HL-60 (cell line): ENCODE results near the gene LRBA.

ENCODE experiments used
- DNase-seq, 2 experiments: peaks; one replicate each; pipeline ENCODE4 v3.0.0-alpha.2; 2010 to 2020; ENCODE audit warnings: low read depth in 1 of 2, low spot score in 1 of 2
- H3K27ac ChIP-seq: fragments of 250-450 bp; sonication (Bioruptor Pico); replicated peaks from 2 replicates; pipeline ENCODE4 v1.5.1; 2020; ENCODE audit warnings: mild to moderate bottlenecking, moderate library complexity
- H3K27me3 ChIP-seq: fragments of 250-450 bp; sonication (Bioruptor Pico); 2 replicates; pipeline ENCODE4 v1.5.1; 2021; ENCODE audit warnings: mild to moderate bottlenecking, moderate library complexity; ENCODE audit not compliant: insufficient read depth, poor library complexity, severe bottlenecking
- H3K4me3 ChIP-seq: replicated peaks from 2 replicates; pipeline ENCODE4 v1.5.1; 2011; ENCODE audit warnings: mild to moderate bottlenecking, control low read depth, low read length; ENCODE audit not compliant: insufficient read depth
- GABPA ChIP-seq: IDR thresholded peaks from 2 replicates; pipeline ENCODE4 v1.6.1; 2012; ENCODE audit warnings: low read depth
- POLR2AphosphoS5 ChIP-seq: IDR thresholded peaks from 2 replicates; pipeline ENCODE4 v1.6.1; 2012; ENCODE audit warnings: low read depth
- SPI1 ChIP-seq: IDR thresholded peaks from 2 replicates; pipeline ENCODE4 v1.6.1; 2012; ENCODE audit warnings: low read depth, mild to moderate bottlenecking, borderline replicate concordance
- TF ChIP-seq, protein P1 (sequence below): IDR thresholded peaks from one replicate; pipeline ENCODE4 v1.5.1; 2011; ENCODE audit warnings: low read length, control low read depth, inconsistent platforms; ENCODE audit not compliant: insufficient read depth
- TF ChIP-seq, protein P2 (sequence below): IDR thresholded peaks from 2 replicates; pipeline ENCODE4 v1.6.1; 2012; ENCODE audit warnings: low read depth; ENCODE audit not compliant: insufficient replicate concordance

The LRBA gene

GRCh38 chr4:150493851-150494250 is 521.2 kb downstream of the LRBA start:
- Histone ChIP-seq H3K27me3 (no peaks in the 10 kb centered on the region), H3K27ac (no peak overlapping the region), H3K4me3 (no peak overlapping the region)
- no peak for DNase-seq
- TF ChIP-seq POLR2AphosphoS5 (no peak), SPI1 (no peak), GABPA (no peak)
- TF ChIP-seq, protein P1, sequence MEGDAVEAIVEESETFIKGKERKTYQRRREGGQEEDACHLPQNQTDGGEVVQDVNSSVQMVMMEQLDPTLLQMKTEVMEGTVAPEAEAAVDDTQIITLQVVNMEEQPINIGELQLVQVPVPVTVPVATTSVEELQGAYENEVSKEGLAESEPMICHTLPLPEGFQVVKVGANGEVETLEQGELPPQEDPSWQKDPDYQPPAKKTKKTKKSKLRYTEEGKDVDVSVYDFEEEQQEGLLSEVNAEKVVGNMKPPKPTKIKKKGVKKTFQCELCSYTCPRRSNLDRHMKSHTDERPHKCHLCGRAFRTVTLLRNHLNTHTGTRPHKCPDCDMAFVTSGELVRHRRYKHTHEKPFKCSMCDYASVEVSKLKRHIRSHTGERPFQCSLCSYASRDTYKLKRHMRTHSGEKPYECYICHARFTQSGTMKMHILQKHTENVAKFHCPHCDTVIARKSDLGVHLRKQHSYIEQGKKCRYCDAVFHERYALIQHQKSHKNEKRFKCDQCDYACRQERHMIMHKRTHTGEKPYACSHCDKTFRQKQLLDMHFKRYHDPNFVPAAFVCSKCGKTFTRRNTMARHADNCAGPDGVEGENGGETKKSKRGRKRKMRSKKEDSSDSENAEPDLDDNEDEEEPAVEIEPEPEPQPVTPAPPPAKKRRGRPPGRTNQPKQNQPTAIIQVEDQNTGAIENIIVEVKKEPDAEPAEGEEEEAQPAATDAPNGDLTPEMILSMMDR, result no peak
- TF ChIP-seq, protein P2, sequence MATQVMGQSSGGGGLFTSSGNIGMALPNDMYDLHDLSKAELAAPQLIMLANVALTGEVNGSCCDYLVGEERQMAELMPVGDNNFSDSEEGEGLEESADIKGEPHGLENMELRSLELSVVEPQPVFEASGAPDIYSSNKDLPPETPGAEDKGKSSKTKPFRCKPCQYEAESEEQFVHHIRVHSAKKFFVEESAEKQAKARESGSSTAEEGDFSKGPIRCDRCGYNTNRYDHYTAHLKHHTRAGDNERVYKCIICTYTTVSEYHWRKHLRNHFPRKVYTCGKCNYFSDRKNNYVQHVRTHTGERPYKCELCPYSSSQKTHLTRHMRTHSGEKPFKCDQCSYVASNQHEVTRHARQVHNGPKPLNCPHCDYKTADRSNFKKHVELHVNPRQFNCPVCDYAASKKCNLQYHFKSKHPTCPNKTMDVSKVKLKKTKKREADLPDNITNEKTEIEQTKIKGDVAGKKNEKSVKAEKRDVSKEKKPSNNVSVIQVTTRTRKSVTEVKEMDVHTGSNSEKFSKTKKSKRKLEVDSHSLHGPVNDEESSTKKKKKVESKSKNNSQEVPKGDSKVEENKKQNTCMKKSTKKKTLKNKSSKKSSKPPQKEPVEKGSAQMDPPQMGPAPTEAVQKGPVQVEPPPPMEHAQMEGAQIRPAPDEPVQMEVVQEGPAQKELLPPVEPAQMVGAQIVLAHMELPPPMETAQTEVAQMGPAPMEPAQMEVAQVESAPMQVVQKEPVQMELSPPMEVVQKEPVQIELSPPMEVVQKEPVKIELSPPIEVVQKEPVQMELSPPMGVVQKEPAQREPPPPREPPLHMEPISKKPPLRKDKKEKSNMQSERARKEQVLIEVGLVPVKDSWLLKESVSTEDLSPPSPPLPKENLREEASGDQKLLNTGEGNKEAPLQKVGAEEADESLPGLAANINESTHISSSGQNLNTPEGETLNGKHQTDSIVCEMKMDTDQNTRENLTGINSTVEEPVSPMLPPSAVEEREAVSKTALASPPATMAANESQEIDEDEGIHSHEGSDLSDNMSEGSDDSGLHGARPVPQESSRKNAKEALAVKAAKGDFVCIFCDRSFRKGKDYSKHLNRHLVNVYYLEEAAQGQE, result no peak

DNA sequence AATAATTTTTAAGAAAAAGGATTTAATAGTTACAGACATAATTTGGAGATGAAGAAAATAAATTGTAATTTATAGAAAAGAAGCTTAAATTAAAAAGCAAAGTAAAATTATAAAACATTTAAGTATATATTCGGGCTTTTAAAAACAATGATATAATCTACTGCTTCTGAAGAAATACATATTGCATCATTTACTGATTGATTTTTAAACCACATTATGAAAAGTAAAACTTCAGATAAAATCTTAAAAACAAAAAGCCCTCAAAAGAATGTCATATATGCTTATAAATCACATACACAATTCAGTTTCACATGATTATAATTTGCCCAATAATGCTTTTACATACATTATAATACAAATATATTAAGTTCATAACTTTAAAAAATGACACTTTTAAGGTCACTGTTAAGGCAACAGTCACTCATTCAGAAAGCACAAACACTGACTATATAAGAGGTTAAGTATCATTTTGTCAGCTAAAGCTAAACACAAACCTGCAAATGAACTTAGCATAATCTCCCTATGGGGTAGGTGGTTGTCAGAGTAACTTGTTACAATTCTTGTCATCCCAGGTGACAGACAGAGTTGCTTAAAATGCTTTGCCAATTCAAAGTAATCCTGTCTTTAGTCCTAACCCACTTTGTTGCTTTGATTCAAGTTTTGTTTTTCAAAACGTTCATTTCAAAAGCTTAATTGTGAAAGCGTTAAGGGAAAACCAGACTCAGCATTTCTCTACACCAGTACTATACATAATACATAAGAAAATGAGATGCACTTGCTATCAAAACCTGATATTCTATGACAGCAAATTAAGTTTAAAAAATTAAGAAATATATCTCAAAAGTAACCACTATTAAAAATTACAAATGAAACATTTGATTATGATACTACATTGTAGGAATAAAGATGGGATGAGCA is 523.7 kb downstream of the LRBA start:
- TF ChIP-seq SPI1 (no peak), GABPA (no peak), POLR2AphosphoS5 (no peak)
- TF ChIP-seq, protein P2, result no peak
- TF ChIP-seq, protein P1, result no peak
- Histone ChIP-seq H3K27ac (no peak overlapping the region), H3K27me3 (no peaks in the 10 kb centered on the region), H3K4me3 (no peak overlapping the region)
- no peak for DNase-seq

DNA sequence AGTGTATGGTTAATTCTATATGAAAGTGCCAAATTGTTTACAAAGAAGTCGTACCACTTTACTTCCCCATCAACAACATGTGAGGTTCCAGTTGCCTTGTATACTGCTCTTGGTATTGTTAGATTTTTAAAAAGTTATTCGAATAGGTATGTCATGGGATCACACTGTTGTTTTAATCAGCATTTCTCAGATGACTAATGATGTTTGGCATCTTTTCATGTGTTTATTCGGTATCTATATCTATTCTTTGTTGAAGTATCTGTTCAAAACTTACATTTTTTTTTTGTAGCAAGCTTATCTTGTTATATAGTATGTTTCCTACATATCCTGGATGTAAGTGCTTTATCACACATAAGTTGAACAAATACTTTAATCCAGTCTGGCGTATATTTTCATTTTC is 532.5 kb downstream of the LRBA start:
- Histone ChIP-seq H3K27ac (no peak overlapping the region), H3K4me3 (no peak overlapping the region), H3K27me3 (no peaks in the 10 kb centered on the region)
- TF ChIP-seq GABPA, result no peak
- TF ChIP-seq POLR2AphosphoS5, result no peak
- no peak for TF ChIP-seq SPI1
- TF ChIP-seq, protein P1, result no peak
- TF ChIP-seq, protein P2, result no peak
- DNase-seq, result no peak
